Measurements from ENCODE around the gene DOHH. TPM values are rescaled to one million over a fixed set of nuclear protein-coding genes. Genes with fewer than 3 reads are reported as not detected.

The DOHH gene
- total RNA-seq, 1 donor from 2014 or later = 21.5 TPM

DNA sequence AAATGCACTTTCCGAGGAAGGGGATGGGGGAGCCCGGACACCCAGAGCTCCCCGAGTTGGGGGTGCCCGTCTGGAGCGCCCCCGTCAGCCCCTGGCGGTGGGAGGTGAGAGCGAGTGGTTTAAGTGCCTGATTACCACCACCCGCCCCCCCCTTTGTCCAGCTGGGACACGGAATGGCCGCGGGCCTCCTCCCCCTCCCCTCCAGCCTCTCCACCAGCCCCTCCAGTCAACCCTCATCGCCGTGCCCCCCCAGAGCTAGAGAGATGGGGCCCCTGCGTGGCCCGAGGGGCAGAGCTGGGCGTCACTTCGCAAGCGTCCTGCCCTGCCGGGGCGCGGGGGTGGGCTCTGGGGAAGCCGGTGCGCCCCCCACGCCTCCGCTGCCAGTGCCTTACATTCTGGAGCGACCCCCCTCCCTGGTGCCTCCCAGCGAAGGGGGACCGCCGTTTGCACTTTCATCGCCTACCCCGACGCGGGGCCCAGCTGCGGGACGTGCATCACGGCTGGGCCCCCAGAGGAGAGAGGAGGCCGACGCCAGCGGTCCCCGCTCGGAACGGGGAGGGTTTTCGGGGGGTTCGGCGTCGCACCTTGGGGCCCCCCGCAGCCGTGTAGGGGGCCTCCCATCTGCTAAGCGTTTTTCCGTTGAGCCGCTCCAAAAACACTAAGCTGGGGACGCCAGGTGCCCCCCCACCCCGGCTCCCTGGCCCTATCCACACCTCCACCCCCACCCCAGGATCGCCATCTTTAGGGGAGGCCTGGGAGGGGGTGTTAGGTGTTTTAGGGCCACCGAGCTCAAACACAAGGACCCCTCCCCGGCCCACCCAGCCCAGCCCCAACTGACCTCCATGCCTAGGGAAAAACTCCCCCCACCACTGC is 36.5 kb downstream of the DOHH start:
- Mint-ChIP-seq H3K9me3 (no peaks in the 10 kb centered on the region), H3K27me3 (no peaks in the 10 kb centered on the region)

DNA sequence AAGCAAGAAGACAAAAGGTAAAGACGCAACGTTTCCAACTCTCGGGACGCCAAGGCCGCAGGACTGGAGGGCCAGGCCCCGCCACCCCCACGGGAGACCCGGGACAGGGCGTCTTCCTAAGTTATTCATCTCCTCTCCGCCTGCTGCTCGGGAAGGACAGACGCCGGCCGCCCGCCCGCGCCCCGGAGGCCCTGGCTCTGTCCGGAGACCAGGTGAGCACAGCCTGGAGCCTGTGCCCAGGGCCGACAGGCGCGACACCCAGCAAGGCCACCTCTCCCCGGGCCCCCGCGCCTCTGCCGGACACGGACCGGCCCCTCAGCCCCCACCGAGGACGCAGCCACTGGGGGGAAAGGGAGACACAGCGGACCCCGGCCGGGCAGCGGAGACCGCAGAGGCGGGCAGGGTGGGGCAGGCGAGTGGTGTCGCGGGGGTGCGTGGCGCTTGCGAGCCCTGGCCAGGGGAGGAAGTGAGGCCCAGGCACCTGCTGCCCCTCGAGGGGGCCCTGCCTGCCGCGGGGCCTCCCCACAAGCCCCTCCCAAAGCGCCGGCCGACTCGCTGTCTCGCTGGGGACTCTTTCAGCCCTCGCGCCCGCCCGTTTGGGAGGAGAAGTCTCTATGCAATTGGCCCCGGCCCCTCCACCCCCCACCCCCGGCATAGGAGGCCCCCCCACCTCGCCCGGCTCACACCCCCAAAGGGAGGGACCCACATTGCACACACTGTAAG is 37.3 kb downstream of the DOHH start:
- Mint-ChIP-seq H3K4me1 (no peaks in the 10 kb centered on the region), H3K9me3 (no peaks in the 10 kb centered on the region), H3K4me3 (no peak overlapping the region), H3K36me3 (ENCODE audit: low read depth) (no peaks in the 10 kb centered on the region), H3K27me3 (no peaks in the 10 kb centered on the region), H3K27ac (no peak overlapping the region)
- no peak for DNase-seq
- intact Hi-C loops (cut with micrococcal nuclease) = no loop called here

More for the DNA sequence above, 36.5 kb downstream of the DOHH start:
- Mint-ChIP-seq H3K4me1 (no peaks in the 10 kb centered on the region), H3K4me3 (no peak overlapping the region), H3K36me3 (ENCODE audit: low read depth) (no peaks in the 10 kb centered on the region), H3K27ac (no peak overlapping the region)
- intact Hi-C loops (cut with micrococcal nuclease) = no loop called here
- no peak for DNase-seq

DNA sequence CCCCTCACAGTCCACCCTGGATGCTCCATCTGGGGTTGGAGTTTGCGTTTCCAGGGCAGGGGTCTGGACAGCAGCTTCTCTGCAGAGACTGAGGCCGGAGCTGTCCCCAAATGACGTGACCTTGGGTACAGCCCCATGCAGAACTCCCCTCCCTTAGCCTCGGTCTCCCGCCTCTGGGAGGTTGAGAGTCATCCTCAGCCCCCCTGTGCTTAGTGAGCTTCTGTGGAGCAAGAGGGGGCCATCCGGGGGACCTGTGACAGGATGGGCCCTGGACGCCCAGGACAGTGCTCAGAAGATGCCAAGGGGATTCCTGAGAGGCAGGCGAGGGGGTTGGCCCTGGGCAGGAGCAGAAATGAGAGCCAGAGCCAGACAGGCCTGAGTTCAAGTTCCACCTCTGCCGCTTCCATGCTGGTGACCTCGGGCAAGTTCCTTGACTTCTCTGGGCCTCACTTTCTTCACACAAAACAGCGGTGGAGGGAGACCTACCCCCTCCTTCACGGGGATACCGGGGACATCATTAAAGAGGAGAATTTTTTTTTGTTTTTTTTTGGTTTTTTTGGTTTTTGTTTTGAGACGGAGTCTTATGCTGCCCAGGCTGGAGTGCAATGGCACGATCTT is 40.4 kb downstream of the DOHH start:
- Mint-ChIP-seq H3K4me1 (no peaks in the 10 kb centered on the region), H3K36me3 (ENCODE audit: low read depth) (no peaks in the 10 kb centered on the region), H3K9me3 (no peaks in the 10 kb centered on the region), H3K27ac (no peak overlapping the region), H3K27me3 (no peaks in the 10 kb centered on the region), H3K4me3 (no peak overlapping the region)
- intact Hi-C loops (cut with micrococcal nuclease) = no loop called here
- no peak for DNase-seq

DNA sequence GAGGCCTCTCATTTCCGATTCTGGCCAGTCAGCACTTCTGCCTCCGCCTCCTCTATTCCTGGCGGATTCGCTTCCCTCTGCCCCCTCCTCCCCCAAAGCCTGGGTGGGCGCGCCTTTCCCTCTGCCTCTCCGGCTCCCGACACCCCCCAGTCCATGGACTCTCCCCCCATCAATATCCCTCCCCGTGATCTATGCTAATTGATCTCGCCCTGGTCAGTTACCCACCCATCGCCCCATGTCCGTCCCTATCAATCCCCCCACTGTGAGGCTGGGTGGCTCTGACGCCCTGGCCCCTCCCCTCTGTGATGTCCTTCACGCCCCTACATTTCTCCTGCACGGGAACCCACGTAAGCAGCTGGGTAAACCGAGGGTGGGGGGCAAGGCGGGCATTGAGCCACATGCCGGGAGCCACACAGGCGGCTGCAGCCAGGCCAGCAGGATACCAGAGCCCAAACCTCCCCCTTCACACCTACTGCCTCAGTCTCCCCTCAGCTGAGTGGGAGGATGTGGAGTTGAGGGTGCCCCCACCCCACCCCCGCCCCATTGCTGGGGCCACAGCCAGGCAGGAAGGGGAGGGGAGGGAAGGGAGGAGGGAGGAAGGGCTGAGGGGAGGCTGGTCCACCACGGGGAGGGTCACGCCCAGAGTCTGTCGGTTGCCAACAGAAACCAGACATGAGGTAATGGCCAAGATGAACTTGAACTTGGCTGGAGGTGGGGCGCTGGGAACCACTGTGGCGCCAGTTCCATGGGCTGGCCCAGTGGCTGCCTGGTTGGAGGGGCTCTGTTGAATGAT is 41.2 kb downstream of the DOHH start:
- Mint-ChIP-seq H3K9me3 (no peaks in the 10 kb centered on the region), H3K27ac (no peak overlapping the region), H3K4me3 (no peak overlapping the region), H3K36me3 (ENCODE audit: low read depth) (no peaks in the 10 kb centered on the region), H3K4me1 (no peaks in the 10 kb centered on the region), H3K27me3 (no peaks in the 10 kb centered on the region)
- DNase-seq = no peak
- intact Hi-C loops (cut with micrococcal nuclease) = no loop called here

DNA sequence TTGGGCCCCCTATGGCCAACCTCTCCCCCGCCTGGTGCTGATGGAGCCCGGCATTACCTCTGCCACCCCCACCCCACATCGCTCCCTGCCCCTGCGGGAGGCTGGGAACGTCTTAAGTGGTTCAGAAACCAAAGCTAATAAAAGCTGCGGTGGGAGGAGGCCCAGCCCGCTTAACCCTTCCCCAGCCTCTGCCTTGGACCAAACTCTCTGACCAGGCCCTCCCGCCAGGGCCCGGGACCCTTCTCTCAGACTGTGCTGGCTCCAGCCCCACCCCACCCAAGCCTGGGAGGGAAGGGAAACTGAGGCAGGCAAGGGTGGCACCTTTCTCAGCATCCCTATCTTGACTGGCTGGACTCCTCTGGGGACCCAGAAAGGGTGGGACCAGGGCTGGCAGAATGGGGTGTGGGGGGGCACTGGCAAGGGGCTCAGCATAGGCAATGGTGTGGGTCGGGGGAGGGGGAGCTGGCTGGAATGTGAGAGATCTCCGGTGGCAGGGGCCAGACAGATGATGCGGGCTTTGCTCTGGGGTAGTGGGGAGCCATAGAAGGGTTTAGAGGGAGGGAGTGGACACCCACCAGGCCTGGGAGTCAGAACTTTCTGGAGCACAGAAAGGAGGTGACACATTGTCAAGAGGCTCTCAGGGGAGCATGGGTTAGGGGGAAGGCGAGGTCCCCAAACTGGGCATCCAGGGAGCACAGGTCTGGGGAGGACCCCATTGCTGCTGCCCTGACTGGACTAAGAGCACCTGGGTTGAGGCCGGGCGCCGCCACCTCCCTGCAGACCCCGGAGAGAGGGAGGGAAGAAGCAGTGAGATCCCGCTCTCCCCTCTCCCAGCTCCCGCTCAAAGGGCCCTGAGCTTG is 42.0 kb downstream of the DOHH start:
- Mint-ChIP-seq H3K4me3 (no peak overlapping the region), H3K27me3 (no peaks in the 10 kb centered on the region), H3K9me3 (no peaks in the 10 kb centered on the region), H3K4me1 (no peaks in the 10 kb centered on the region), H3K36me3 (ENCODE audit: low read depth) (no peaks in the 10 kb centered on the region), H3K27ac (no peak overlapping the region)
- intact Hi-C loops (cut with micrococcal nuclease) = no loop called here
- DNase-seq = no peak

DNA sequence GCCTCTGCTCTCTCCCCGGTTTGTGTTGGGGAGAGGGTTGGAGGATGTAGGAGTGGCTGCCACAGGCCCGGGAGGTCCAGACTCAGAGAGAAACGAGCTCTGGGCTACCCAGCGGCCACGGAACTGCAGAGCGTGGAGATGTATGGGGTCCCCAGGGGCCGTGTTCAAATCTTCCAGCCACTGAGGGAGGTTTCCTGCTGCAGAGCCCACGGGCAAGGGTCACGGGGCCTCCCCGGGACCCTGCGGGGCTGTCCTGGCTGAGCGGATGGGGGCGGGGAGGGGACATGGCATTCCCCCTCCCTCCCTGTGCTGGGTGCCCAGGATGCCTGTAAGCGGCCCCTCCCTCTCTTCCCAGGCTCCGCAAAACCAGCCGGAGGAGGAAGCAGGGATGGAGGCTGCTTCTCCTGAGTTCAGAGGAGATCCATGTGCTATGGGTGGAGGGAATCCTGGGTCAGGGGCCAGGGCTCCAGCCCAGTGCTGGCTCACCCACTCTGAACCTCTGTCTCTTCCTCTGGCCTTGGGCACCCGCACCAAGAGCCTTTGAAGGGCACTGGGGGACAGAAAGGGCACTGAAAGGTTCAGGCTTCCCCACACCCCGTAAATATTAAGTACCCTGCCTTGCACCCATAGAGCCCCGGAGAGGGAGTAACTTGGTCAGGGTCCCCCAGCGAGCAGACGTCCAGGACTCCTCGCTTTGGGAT is 42.8 kb downstream of the DOHH start:
- no peak for DNase-seq
- no peaks in the 10 kb centered on the region for H3K27me3 Mint-ChIP-seq
- no peak overlapping the region for H3K4me3 Mint-ChIP-seq
- no peaks in the 10 kb centered on the region for H3K4me1 Mint-ChIP-seq
- H3K27ac Mint-ChIP-seq = no peak overlapping the region
- H3K36me3 Mint-ChIP-seq (ENCODE audit: low read depth) = no peaks in the 10 kb centered on the region
- H3K9me3 Mint-ChIP-seq = no peaks in the 10 kb centered on the region
- intact Hi-C loops (cut with micrococcal nuclease) = no loop called here

DNA sequence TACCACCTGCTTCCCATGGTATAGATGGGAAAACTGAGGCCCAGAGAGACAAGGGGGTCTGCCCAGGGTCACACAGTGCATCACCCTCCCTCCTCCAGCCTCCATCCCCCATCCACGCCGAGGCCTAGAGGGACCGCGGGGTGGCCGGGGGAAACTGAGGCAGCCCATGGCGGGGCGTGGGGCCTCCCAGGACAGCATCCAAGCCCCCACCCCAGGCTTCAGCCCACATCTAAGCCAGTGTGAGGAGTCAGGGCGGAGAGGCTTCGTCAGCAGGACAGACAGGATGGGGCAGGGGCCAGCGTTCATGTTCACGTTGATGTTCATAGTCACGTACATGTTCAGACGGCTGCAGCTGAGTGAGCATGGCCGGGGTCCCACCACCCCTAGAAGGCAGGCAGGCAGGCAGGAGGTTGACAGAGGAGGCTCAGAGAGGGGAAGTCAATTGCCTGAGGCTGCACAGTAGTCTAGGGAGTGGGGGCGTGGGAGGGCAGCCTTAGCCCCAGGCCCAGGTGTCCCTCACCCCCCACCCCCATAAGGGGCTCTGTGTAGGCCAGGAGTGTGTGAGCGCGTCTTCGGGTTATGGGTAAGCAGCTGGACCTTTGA is 43.4 kb downstream of the DOHH start:
- no peak for DNase-seq
- Mint-ChIP-seq H3K4me1 (no peaks in the 10 kb centered on the region), H3K27ac (no peak overlapping the region), H3K36me3 (ENCODE audit: low read depth) (no peaks in the 10 kb centered on the region), H3K27me3 (no peaks in the 10 kb centered on the region), H3K4me3 (no peak overlapping the region), H3K9me3 (no peaks in the 10 kb centered on the region)
- intact Hi-C loops (cut with micrococcal nuclease) = no loop called here

DNA sequence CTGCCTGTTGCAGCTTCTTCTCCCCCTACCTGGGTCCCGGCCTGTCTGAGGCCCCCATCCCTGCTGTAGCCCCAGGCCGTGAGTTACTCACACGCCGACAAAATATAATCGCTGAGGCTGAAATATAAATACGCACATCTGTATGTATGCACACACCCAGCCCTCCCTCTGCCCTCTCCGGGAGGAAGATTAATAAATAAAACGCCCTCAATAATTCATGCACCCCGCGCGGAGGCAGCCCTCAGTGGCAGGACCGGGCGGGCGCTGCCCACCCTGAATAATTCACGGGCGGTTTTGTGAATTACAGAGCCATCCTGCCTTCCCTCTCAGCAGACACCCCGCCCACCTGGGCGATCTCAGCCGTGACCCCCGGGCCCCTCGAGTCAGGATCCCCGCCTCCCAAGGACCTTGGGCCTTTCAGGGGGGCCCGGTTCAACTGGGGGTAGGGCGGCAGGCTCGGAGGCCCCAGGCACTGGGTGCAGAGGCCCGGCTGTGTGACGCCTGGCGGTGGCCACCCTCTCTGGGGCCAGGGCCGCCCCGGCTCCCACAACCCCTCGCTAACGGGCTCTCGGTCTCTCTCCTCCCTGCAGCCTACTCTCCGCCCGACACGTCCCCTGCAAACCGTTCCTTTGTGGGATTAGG is 44.4 kb downstream of the DOHH start:
- Mint-ChIP-seq H3K36me3 (ENCODE audit: low read depth) (no peaks in the 10 kb centered on the region), H3K4me3 (no peak overlapping the region)

DNA sequence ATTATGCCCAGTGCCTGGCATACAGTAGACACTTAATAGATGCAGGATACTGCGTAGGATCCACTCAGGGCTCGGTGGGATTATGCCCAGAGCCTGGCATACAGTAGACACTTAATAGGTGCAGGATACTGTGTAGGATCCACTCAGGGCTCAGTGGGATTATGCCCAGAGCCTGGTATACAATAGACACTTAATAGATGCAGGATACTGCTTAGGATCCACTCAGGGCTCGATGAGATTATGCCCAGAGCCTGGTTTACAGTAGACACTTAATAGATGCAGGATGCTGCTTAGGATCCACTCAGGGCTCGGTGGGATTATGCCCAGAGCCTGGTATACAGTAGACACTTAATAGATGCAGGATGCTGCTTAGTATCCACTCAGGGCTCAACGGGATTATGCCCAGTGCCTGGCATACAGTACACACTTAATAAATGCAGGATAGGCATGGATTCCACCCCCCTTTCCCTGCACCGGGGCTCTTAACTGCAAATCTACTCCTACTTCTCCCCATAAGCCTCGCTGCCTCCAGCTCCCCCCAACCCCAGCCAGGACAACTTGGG is 45.0 kb downstream of the DOHH start:
- Mint-ChIP-seq H3K36me3 (ENCODE audit: low read depth) (no peaks in the 10 kb centered on the region), H3K9me3 (no peaks in the 10 kb centered on the region), H3K4me1 (no peaks in the 10 kb centered on the region), H3K27me3 (no peaks in the 10 kb centered on the region), H3K27ac (no peak overlapping the region), H3K4me3 (no peak overlapping the region)
- no peak for DNase-seq
- intact Hi-C loops (cut with micrococcal nuclease) = no loop called here

More for the DNA sequence above, 44.4 kb downstream of the DOHH start:
- Mint-ChIP-seq H3K4me1 (no peaks in the 10 kb centered on the region), H3K27ac (no peak overlapping the region), H3K27me3 (no peaks in the 10 kb centered on the region), H3K9me3 (no peaks in the 10 kb centered on the region)
- DNase-seq = no peak
- intact Hi-C loops (cut with micrococcal nuclease) = no loop called here

DNA sequence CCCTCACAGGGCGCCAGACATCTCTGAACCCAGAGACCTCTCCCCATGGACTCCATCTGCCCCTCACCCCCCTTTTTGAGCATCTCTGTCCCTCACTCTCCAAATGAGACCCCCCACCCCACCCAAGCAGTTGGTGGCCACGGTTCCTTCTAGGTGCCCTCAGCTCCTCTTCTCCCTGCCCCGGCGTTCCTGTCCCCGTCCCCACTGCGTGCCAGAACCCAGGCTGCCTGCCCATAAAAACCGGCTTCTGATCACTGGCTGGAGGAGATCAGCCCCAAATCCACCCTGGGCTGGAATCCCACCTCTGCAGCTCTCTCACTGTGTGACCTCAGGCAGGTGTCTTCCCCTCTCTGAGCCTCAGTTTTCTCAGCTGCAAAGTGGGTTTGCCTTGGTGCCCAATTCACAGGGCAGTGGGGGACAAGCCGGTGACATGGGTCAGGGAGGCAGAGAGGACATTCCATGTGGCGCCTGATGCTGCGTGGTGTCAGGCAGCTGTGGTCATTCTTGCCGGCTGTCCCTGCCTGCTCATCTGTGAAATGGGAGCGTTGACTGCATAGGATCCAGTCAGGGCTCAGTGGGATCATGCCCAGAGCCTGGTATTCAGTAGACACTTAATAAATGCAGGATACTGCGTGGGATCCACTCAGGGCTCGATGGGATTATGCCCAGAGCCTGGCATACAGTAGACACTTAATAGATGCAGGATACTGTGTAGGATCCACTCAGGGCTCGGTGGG is 45.6 kb downstream of the DOHH start:
- intact Hi-C loops (cut with micrococcal nuclease) = no loop called here
- Mint-ChIP-seq H3K27me3 (no peaks in the 10 kb centered on the region), H3K4me3 (no peak overlapping the region), H3K27ac (no peak overlapping the region), H3K36me3 (ENCODE audit: low read depth) (no peaks in the 10 kb centered on the region), H3K4me1 (no peaks in the 10 kb centered on the region), H3K9me3 (no peaks in the 10 kb centered on the region)
- no peak for DNase-seq

DNA sequence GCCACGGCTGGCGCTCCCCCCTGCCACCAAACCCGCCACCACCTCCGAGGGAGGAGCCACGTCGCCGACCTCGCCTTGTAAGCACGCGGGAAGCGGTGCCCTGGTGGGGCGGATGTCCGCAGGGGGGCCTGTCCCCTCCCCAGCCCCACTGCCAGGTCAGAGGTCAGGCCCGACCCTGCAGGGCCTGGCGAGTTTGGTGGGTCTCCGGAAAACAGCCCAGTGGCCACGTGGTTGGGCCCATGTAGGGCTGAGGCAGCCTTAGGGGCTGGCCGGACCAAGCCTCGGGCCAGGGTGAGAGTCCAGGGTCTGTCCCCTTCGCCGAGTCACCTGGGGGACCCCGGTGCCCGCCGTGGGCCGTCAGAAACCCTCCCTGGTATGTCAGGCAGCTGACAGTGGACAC is 46.6 kb downstream of the DOHH start:
- no peak overlapping the region for H3K27ac Mint-ChIP-seq
- no peaks in the 10 kb centered on the region for H3K36me3 Mint-ChIP-seq (ENCODE audit: low read depth)
- intact Hi-C loops (cut with micrococcal nuclease) = no loop called here
- no peaks in the 10 kb centered on the region for H3K4me1 Mint-ChIP-seq
- no peak for DNase-seq
- H3K27me3 Mint-ChIP-seq = no peaks in the 10 kb centered on the region
- no peaks in the 10 kb centered on the region for H3K9me3 Mint-ChIP-seq
- H3K4me3 Mint-ChIP-seq = no peak overlapping the region
